ENCODE results near the gene SOS2. TPM values are rescaled to one million over a fixed set of nuclear protein-coding genes. Genes with fewer than 3 reads are reported as not detected.

SOS2 gene
- total RNA-seq = 10 to 100 TPM; 20.5 to 26.4 TPM

DNA sequence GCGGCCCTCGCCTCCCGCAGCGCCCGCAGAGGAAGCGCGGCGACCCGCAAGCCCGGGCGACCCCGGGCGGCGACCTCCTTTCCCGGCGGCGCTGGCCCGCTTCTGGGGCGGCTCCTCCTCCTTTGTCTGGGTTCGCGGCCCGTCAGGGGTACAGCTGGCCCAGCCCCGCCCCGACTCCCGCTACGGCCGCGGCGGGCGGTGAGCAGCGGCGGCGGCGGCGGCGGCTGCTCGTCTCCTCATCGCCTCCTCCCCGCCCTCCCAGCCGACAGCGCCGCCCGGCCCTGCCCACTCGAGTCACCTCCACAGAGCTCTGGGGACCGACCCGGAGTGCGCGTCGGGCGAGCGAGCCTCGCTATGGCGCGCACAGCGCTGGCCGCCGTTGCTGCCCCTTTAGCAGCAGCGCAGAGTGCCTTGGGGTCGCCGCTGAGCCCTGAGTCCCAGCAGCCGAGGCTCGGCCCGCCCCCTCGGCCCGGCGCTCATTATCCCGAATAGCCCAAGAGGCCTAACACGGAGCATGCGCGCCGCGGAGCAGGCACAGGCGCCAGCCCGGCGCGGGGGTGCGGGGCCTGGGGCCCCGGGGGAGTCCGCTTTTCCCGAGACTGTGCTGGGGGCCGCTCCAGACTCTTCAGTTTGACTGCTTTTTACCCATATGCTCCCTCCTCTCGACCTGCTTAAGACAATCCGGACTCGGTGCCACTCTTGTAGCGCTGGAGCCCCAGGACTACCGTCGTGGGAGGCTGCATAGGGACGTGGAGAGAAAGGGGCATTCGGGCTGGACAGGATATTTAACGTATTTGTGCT lies at the start of gene SOS2:
TSS of gene SOS2 (minus strand) at position 104 of the 801 bp plus-strand sequence. CDS start 295 bp downstream, outside the sequence.
- intact Hi-C loops (cut with DNase I) = no loop called here

DNA sequence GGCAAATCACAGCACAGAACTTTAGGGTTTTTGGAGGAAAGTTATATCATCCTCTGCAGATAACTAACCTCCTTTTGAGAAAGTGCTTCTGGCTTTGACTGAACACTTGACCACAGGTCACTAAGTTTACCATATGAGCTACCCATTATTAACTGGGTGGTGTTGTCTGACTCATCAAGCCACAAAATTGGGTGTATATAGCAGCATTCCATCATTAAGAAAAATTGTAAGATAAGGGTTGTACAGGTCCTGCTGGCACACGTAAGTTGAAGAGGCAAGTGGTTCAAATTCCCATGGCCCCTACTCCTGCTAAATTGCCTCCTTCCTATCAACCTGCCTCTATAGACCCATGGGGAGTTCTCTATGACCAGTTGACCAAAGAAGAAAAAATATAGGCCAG lies 41.1 kb upstream of the SOS2 start:
- intact Hi-C loops (cut with DNase I) = no loop called here
- Histone ChIP-seq H3K4me3 (no peak overlapping the region), H3K4me1 (no peaks in the 10 kb centered on the region), H3K36me3 (replicated peaks in 1 of 2; ENCODE audit: insufficient read depth in 1 of 2, low read depth in 2 of 2) (no peaks in the 10 kb centered on the region), H3K27ac (no peak overlapping the region), H3K9me3 (no peaks in the 10 kb centered on the region), H3K27me3 (no peaks in the 10 kb centered on the region)
- no peak for ATAC-seq
- TF ChIP-seq POLR2A (IDR thresholded peaks at IDR 0.05) (no peak), CTCF (IDR thresholded peaks at IDR 0.05) (no peak)
- 67 to 100% methylated on average over 1 of the region's 1 CpG for WGBS, 2 donors
- no peak for DNase-seq

More for the DNA sequence above, at the start of gene SOS2:
- no peaks in the 10 kb centered on the region for H3K27me3 ChIP-seq
- peak within 1 kb of the TSS; percentile 64 to 81 for H3K4me3 ChIP-seq
- H3K27ac ChIP-seq = peak within 1 kb of the TSS; percentile 94 to 99 (median 96)
- ATAC-seq = peak; percentile 93
- no peaks in the 10 kb centered on the region for H3K36me3 ChIP-seq (replicated peaks in 1 of 2; ENCODE audit: insufficient read depth in 1 of 2, low read depth in 2 of 2)
- no peaks in the 10 kb centered on the region for H3K9me3 ChIP-seq
- peaks cover 36% of the 10 kb centered on the region for H3K4me1 ChIP-seq
- TF ChIP-seq CTCF (IDR thresholded peaks at IDR 0.05) (peak in 1 of 7 experiments; percentile 22), POLR2A (IDR thresholded peaks at IDR 0.05) (peak; percentile 83 to 85 (median 84))
- 0 to 1% methylated on average over 15 to 62 of the region's 90 CpGs for WGBS, 2 donors
- peak; percentile 84 to 90 (median 88) for DNase-seq

GRCh38 chr14:50270932-50271331 lies 39.6 kb upstream of the SOS2 start:
- DNase-seq = no peak
- H3K36me3 ChIP-seq (replicated peaks in 1 of 2; ENCODE audit: insufficient read depth in 1 of 2, low read depth in 2 of 2) = no peaks in the 10 kb centered on the region
- ATAC-seq = no peak
- H3K27ac ChIP-seq = no peak overlapping the region
- no peaks in the 10 kb centered on the region for H3K4me1 ChIP-seq
- TF ChIP-seq CTCF (IDR thresholded peaks at IDR 0.05) = no peak
- TF ChIP-seq POLR2A (IDR thresholded peaks at IDR 0.05) = no peak
- no peaks in the 10 kb centered on the region for H3K9me3 ChIP-seq
- no peak overlapping the region for H3K4me3 ChIP-seq
- no peaks in the 10 kb centered on the region for H3K27me3 ChIP-seq
- WGBS, 2 donors = 88% methylated on average over 6 of the region's 6 CpGs
- intact Hi-C loops (cut with DNase I) = no loop called here

- no peak for DNase-seq
- no peaks in the 10 kb centered on the region for H3K4me1 ChIP-seq
- no peaks in the 10 kb centered on the region for H3K36me3 ChIP-seq (replicated peaks in 1 of 2; ENCODE audit: insufficient read depth in 1 of 2, low read depth in 2 of 2)
- intact Hi-C loops (cut with DNase I) = no loop called here
- H3K27ac ChIP-seq = no peak overlapping the region
- H3K9me3 ChIP-seq = no peaks in the 10 kb centered on the region
- no peak for ATAC-seq
- no peak overlapping the region for H3K4me3 ChIP-seq
- TF ChIP-seq CTCF (IDR thresholded peaks at IDR 0.05) = no peak
- TF ChIP-seq POLR2A (IDR thresholded peaks at IDR 0.05) = no peak
- no peaks in the 10 kb centered on the region for H3K27me3 ChIP-seq
Measured at GRCh38 chr14:50265029-50265428, 33.7 kb upstream of the SOS2 start.

DNA sequence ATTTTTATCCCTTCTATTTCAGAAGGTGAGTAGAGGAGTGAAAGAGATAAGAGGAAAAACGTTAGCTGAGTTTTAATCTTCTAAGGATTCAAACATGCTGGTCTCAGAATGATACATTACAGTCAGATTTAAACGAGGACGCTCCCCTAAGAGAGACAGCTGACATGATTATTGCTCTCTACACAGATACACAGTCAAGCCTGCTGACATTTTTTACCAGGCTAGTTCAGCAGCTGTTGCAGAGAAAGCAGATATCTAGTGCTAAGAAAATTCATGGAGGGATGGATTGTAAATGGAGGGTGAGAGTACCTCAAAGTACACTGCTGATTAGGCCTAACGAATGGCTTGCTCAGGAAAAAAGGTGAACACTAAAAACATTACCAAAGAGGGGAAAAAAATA lies 31.9 kb upstream of the SOS2 start:
- no peak for TF ChIP-seq CTCF (IDR thresholded peaks at IDR 0.05)
- TF ChIP-seq POLR2A (IDR thresholded peaks at IDR 0.05) = no peak
- H3K9me3 ChIP-seq = no peaks in the 10 kb centered on the region
- no peaks in the 10 kb centered on the region for H3K27me3 ChIP-seq
- 76 to 84% methylated on average over 4 of the region's 4 CpGs for WGBS, 2 donors
- intact Hi-C loops (cut with DNase I) = no loop called here
- ATAC-seq = no peak
- H3K27ac ChIP-seq = no peak overlapping the region
- no peaks in the 10 kb centered on the region for H3K4me1 ChIP-seq
- no peak for DNase-seq
- H3K36me3 ChIP-seq (replicated peaks in 1 of 2; ENCODE audit: insufficient read depth in 1 of 2, low read depth in 2 of 2) = no peaks in the 10 kb centered on the region
- H3K4me3 ChIP-seq = no peak overlapping the region
